NB4 (cell line): ENCODE data around the gene ATXN1.

ENCODE experiments used
- CTCF ChIP-seq: IDR thresholded peaks from one replicate; pipeline ENCODE4 v1.5.1; 2012; ENCODE audit warnings: low read depth, low read length
- POLR2A ChIP-seq: IDR thresholded peaks from 2 replicates; pipeline ENCODE4 v1.6.1; 2011; ENCODE audit warnings: mild to moderate bottlenecking; ENCODE audit not compliant: insufficient read length; ENCODE audit errors: extremely low read depth

- TF ChIP-seq CTCF (no peak), POLR2A (no peak)
Measured at GRCh38 chr6:16632101-16632500, 129.2 kb downstream of the ATXN1 start.
